D721Med (cell line): Measurements from ENCODE around the gene KCNG4.

ENCODE experiments used
- DNase-seq: peaks from one replicate; pipeline ENCODE4 v3.0.0; 2011; ENCODE audit warnings: low spot score; ENCODE audit not compliant: insufficient read length
- FAIRE-seq: peaks from 2 replicates; lab custom pipeline; 2011; peaks lifted over from hg19 to GRCh38; lab: Jason Lieb, UNC
- TF ChIP-seq, protein P1 (sequence below): IDR thresholded peaks from 2 replicates; pipeline ENCODE4 v1.5.1; 2012; ENCODE audit warnings: mild to moderate bottlenecking, control low read depth; ENCODE audit not compliant: insufficient read depth; ENCODE audit errors: missing control alignments

The KCNG4 gene

DNA sequence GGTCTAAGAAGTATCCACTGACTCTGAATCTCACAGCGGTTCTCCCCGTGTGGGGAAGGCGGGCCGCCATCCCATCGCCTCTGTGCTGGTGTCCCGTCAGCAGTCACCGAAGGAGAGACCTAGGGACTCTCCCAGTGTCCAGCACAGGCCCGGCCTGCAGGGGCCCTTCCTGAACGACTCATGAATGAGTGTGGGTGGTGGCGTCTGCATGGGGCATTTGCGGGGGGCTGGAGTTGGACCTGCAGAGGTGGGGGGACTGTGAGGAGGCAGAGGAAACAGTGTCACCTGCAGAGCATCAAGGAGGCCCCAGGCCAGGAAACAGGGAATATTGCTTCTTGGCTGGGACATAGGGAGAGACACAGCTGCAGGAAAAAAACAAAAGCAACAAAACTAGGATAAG is 10.3 kb downstream of the KCNG4 start:
- no peak for FAIRE-seq
- no peak for DNase-seq
- TF ChIP-seq, protein P1, sequence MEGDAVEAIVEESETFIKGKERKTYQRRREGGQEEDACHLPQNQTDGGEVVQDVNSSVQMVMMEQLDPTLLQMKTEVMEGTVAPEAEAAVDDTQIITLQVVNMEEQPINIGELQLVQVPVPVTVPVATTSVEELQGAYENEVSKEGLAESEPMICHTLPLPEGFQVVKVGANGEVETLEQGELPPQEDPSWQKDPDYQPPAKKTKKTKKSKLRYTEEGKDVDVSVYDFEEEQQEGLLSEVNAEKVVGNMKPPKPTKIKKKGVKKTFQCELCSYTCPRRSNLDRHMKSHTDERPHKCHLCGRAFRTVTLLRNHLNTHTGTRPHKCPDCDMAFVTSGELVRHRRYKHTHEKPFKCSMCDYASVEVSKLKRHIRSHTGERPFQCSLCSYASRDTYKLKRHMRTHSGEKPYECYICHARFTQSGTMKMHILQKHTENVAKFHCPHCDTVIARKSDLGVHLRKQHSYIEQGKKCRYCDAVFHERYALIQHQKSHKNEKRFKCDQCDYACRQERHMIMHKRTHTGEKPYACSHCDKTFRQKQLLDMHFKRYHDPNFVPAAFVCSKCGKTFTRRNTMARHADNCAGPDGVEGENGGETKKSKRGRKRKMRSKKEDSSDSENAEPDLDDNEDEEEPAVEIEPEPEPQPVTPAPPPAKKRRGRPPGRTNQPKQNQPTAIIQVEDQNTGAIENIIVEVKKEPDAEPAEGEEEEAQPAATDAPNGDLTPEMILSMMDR: no peak

DNA sequence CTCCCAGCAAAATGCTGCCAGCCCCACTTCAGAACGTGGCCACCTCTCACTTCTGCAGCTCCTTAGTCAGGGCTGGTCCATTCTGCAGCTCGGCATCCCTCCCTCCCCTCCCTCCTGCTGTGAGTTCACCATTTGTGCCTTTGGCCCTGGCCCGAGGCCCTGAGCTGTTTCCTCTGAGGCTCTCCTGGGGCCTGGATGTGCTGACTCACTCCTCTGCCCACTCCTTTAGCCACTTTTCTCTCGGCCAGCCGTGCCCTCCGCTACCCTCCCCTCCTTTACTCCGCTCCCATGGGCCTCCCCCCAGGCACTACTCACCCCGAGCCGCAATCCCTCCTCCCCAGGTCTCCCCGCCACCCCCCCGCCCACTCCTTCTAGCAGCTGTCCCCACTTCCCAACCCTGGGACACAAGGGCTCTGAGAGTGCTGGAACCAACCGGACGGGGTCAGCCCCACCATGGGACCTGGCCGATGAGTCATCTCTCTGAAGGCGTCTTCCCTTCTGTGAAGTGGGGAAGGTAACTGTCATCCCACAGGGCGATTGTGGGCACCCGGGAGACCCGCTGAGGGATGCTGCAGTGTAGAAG is 11.5 kb downstream of the KCNG4 start:
- TF ChIP-seq, protein P1: no peak
- FAIRE-seq: no peak
- DNase-seq: no peak

- FAIRE-seq (no peak), DNase-seq (no peak)
- TF ChIP-seq, protein P1: no peak
Measured at GRCh38 chr16:84227548-84227947, 12.3 kb downstream of the KCNG4 start.

- FAIRE-seq (no peak), DNase-seq (no peak)
- TF ChIP-seq, protein P1: no peak
Measured at GRCh38 chr16:84226026-84226425, 13.8 kb downstream of the KCNG4 start.

GRCh38 chr16:84225571-84225970 is 14.2 kb downstream of the KCNG4 start:
- FAIRE-seq: no peak
- DNase-seq: no peak
- TF ChIP-seq, protein P1: no peak

DNA sequence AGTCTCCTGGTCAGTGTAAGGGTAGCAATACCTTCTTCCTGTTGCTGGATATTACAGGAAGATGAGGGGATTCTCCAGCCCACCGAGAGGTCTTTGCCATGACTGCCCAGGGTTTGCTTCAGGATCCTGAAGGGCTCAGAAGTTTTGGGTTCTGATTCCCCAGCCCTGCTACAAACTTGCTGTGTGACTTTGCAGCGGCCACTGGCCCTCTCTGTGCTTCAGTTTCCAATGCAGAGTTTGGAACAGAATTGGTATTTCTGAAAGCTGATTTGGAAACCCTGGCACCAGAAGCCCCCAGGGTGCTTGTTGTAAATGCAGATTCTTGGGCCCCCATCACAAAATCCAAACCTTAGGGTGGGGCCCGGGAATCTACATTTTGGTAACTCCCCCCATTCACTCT is 14.7 kb downstream of the KCNG4 start:
- TF ChIP-seq, protein P1: no peak
- no peak for FAIRE-seq
- DNase-seq: no peak

- FAIRE-seq (no peak), DNase-seq (no peak)
- TF ChIP-seq, protein P1: no peak
Measured at GRCh38 chr16:84224554-84224953, 15.3 kb downstream of the KCNG4 start.
